ENCODE results near the gene PARM1.

DNA sequence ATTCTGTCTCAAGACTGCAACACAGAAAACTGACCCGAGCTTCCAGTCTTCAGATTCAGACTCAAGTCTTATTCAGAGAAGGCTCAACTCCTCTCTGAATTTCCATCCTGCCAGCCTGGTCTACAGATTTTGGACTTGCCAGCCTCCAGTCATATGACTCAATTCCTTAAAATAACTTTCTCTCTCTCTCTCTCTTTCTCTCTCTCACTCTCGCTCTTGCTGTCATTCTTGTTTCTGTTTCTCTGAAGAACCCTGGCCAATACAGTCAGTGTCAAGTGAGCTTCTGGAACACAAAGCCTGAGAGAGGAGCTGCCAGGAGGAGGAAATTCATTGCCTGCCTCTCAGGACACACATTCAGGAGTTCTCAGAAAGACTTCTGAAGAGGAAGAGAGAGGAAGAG lies 154.9 kb downstream of the PARM1 start:
- TF ChIP-seq ZBTB7A (IDR thresholded peaks at IDR 0.05; ENCODE audit: low read depth), result no peak
- no peak for TF ChIP-seq RAD21 (IDR thresholded peaks at IDR 0.05; ENCODE audit: low read depth)
- TF ChIP-seq, protein P1, sequence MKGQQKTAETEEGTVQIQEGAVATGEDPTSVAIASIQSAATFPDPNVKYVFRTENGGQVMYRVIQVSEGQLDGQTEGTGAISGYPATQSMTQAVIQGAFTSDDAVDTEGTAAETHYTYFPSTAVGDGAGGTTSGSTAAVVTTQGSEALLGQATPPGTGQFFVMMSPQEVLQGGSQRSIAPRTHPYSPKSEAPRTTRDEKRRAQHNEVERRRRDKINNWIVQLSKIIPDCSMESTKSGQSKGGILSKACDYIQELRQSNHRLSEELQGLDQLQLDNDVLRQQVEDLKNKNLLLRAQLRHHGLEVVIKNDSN (IDR thresholded peaks at IDR 0.05), result no peak
- TF ChIP-seq, protein P2, sequence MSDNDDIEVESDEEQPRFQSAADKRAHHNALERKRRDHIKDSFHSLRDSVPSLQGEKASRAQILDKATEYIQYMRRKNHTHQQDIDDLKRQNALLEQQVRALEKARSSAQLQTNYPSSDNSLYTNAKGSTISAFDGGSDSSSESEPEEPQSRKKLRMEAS (IDR thresholded peaks at IDR 0.05), result no peak
- no peak for TF ChIP-seq NFIC (IDR thresholded peaks at IDR 0.05)
- TF ChIP-seq EP300 (IDR thresholded peaks at IDR 0.05; ENCODE audit: borderline replicate concordance), result no peak
